ENCODE results near the gene NKPD1. TPM values are rescaled to one million over a fixed set of nuclear protein-coding genes. Genes with fewer than 3 reads are reported as not detected.
"Not testable (repeated sequence)": the region's sequence is repeated elsewhere in the genome, so short reads cannot be mapped to it uniquely, and the experiment has no call there.

Gene NKPD1
- total RNA-seq, 1 donor from 2014 or later = 0.18 TPM

DNA sequence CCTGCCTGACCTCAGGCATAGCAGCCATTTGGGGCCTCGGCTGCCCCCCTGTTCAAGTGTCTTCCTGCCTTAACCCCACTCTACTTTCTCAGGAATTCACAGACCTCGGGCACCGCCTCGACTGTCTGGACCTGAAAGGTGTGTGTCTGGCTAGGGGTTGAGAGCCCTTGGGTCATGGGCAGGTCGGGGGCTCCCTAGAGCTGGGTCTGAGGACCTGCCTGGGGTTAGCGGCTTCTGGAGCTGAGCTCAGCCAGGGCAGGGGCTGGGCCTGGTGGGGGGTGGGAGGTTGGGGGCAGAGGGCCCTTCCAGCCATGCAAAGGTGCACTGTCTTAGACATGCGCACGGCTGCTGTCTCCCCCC is 20.7 kb downstream of the NKPD1 start:
- intact Hi-C loops (cut with micrococcal nuclease) = no loop called here

DNA sequence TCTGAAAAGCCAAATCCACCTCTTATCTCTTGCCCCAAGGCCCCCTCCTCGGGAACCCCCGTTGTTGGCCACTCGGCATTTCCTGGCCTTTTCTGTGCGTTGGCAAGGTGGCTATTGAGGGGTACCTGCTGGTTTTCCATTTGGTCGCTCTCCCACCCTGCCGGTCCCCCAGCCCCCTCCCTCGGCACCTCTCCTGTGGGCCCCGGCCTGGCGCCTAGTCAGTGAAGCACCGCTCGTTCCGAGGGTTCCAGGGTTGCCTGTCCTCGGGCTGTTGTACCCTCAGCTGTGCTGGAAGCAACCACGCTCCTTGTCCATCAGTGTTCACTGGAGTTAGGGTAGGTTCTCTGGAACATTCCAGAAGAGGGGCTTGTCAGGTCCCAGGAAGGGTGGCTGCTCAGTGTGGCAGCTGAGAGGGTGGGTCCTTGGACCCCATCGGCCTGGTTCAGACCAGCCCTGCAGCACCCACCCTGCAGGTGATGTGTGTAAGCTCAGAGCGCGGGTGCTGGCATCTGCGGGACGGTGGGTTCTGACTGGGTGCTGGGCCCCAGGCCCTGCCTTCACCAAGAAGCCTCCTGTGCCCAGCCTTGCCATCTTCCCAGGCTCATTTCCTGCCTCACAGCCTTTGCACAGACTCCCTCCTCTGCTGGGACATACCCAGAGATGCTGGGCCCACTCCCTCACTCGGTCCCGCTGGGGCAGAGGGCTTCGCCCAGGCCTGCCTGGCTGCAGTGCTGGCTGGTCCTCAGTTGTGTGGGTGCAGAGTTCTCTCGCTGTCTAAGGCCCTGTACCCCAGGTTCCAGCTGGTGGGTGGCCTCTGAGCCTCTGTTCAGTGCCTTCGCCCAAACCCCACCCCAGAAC is 21.3 kb downstream of the NKPD1 start:
- intact Hi-C loops (cut with micrococcal nuclease) = no loop called here

DNA sequence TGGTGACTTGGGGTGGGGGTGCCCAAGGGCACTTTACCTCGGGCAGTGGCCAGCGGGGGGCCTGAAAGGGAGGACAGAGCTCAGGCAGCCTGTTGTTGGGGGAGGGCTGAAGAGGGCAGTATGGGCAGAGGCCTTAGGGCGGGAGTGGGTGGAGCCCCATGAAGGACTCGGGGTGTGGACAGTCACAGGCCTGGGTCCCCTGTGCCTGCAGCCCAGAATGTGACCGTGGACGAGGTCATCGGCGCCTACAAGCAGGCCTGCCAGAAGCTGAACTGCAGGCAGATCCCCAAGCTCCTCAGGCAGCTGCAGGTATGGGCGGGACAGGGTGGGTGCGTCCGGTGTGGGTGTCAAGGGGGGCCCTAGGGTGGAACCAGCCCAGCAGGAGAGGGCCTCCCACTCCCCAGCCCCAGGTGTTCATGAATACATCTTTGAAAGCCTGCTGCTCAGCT is 22.5 kb downstream of the NKPD1 start:
- intact Hi-C loops (cut with micrococcal nuclease) = no loop called here

DNA sequence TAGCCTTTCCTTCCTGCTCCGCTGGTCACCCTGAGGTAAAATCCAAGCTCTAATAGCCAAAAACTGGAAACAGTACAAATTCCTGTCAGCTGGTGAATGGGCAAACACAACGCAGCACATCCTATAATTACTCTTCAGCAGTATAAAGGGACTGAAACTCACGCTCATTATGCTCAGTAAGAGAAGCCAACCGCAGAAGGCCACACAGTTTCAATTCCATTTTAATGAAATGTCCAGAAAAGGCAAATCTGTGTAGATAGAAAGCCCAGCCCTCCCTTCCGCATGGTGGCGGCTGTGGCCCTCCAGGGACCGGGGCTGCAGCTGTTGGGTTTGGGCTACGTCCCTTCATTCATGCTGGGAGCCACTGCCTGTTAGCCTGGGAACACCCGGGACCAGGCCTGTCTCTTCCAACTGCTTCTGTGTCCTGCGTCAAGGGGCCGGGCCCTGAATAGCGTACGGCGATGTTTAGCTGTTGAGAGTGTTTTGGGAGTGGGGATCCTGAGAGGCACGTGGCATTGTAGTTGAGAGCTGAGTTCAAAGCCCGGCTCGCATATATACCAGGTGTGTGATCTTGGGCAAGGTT is 23.5 kb downstream of the NKPD1 start:
- intact Hi-C loops (cut with micrococcal nuclease) = no loop called here

- intact Hi-C loops (cut with micrococcal nuclease) = no loop called here
Measured at GRCh38 chr19:45136507-45137178, 24.1 kb downstream of the NKPD1 start.

DNA sequence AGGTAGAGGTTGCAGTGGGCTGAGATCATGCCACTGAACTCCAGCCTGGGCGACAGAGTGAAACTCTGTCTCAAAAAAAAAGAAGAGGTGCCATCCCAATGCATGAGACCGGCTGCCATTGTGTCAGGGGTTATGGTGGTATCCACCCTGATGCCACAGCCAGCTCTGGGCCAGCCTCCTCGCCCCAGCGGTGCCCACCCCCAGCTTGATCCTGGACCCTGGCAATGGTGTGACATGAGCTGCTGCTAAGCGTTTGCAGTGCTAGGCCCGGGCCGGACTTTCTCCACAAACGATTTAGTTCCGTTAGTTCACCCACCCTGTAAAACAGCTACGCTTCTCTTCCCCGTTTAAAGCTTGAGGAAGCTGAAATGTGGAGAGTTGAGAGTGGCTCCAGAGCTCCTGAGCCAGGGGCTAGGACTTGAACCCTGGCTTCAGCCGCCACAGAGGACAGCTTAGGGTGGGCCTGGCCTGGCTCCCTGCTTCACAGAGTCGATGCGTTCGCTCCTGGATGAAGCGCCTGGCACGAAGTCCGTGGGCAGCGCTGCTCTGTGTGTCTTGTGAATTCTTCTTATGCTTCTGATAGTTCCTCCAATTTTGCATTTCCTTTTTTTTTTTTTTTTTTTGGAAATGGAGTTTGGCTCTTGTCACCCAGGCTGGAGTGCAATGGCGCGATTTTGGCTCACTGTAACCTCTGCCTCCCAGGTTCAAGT is 25.5 kb downstream of the NKPD1 start:
- intact Hi-C loops (cut with micrococcal nuclease) = no loop called here

GRCh38 chr19:45133661-45134060 is 27.1 kb downstream of the NKPD1 start:
- intact Hi-C loops (cut with micrococcal nuclease) = no loop called here

GRCh38 chr19:45130888-45131615 is 29.7 kb downstream of the NKPD1 start:
- intact Hi-C loops (cut with micrococcal nuclease) = no loop called here

- intact Hi-C loops (cut with micrococcal nuclease) = no loop called here
Measured at GRCh38 chr19:45130236-45130635, 30.5 kb downstream of the NKPD1 start.

GRCh38 chr19:45128806-45129205 is 32.0 kb downstream of the NKPD1 start:
- intact Hi-C loops (cut with micrococcal nuclease) = no loop called here

GRCh38 chr19:45128146-45128545 is 32.6 kb downstream of the NKPD1 start:
- intact Hi-C loops (cut with micrococcal nuclease) = no loop called here

DNA sequence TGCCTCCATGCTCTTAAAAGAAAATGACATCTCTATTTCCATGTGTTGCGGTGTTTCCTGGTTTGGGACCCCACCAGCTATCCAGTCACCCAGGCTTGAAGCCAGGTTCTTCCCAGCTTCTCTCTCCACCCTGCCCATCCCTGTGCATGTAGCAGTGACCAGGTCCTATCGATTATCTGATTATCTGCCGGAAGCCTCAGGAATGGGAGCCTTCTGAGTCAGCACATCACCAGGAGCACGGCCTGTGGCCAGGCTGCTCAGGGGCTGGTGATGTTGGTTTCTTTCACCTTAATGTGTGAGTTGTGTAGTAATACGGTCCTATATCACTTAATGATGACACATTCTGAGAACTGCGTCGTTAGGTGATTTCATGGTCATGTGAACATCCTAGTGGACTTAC is 34.1 kb downstream of the NKPD1 start:
- intact Hi-C loops (cut with micrococcal nuclease) = no loop called here

- intact Hi-C loops (cut with micrococcal nuclease) = no loop called here
Measured at GRCh38 chr19:45125975-45126493, 34.7 kb downstream of the NKPD1 start.

DNA sequence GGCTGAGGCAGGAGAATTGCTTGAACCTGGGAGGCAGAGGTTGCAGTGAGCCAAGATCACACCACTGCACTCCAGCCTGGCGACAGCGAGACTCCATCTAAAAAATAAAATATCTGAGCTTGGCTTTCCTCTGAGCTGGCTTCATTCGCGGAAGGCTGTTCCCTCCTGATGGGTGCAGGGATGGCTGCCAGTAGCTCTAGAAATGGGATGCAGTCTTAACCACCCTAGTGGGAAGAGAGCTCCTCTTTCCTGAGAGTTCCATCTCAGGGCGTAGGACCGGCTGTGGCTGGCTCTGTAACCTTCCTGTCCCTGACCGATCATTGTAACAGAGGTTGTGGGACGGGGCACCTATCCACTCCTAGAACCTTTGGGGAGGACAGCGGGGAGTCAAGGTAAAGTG is 35.4 kb downstream of the NKPD1 start:
- intact Hi-C loops (cut with micrococcal nuclease) = no loop called here

DNA sequence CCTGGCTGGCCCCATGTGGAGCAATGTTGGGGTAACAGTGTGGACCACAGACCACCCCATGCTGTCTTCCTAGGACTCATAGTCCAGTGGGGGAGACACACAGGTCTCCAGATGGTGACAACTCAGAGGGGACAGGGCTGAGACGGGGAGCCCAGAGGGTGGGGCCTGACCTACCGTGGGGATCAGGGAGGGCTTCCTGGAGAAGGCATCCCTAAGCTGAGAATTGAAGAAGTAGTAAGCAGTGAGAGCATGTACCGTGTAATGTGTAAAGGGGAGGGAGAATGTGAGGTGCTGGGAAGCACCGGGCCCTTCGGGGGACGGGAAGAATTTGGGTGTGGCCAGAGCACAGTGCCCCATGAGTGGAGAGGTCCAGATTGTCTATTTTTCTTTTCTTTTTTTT is 36.8 kb downstream of the NKPD1 start:
- intact Hi-C loops (cut with micrococcal nuclease) = no loop called here

- intact Hi-C loops (cut with micrococcal nuclease) = no loop called here
Measured at GRCh38 chr19:45123440-45123850, 37.3 kb downstream of the NKPD1 start.

DNA sequence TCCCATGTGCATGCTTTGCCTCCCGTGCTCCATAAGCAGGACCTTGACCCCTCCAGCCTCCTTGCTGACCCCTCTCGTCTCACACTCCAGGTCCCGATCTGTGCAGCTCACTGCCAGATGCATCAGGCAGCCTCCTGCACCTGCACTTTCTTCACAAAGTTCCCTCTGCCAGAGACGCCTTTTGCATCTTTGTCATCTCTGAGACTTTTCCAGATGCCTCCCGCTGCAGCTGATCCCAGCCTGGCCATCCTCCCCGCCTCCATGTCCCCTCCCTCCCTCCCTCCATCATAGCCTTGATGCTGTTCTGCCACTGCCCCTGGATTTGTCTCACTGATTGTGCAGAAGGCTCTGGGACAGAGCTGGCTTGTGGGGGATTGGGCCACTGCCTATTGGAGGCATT is 38.0 kb downstream of the NKPD1 start:
- intact Hi-C loops (cut with micrococcal nuclease) = no loop called here

- intact Hi-C loops (cut with micrococcal nuclease) = no loop called here
Measured at GRCh38 chr19:45121827-45122345, 38.9 kb downstream of the NKPD1 start.

DNA sequence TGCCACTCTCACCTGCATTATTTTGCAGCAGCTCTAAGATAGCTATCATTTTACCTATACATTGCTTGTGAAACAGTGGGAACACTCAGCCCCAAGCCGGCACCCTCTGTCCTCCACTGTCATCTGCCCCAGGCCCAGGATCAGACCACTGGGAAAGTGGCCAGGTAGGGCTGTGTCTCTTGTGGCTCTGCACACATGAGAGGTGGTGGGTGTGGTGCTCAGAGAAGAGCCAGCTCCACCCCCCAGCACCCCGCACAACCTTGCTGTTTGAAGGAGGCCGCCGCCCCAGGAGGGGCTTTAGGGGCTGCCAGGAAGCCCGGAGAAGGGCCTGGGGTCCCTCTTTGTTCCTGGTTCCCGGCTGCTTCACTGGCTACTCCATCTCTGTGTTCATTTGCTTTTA is 41.2 kb downstream of the NKPD1 start:
- intact Hi-C loops (cut with micrococcal nuclease) = no loop called here

DNA sequence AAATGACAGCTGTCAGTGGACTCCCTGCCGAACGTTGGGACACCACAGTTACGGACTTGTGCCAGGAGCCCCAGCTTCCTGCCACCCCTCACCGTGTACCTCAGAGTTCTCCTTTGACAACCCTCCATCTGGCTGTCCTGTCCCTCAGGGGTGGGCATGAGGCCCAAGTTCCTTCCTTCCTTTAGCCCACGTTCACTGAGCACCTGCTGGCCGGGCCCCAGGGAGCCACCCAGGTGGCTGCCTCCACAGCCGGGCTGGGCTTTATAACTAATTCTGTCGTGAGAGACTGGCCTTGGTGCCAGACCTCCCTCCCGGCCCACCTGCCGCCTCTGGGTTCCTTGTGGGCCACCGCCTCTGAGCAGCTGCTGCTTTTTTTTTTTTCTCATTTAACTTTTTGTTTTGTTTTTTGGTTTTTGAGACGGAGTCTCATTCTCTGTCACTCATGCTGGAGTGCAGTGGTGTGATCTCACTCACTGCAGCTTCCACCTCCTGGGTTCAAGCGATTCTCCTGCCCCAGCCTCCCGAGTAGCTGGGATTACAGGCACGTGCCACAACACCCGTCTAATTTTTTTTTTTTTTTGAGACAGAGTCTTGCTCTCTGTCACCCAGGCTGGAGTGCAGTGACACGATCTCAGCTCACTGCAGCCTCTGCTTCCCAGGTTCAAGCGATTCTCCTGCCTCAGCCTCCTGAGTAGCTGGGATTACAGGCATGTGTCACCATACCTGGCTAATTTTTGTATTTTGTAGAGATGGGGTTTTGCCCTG is 42.0 kb downstream of the NKPD1 start:
- intact Hi-C loops (cut with micrococcal nuclease) = not testable (repeated sequence)
